ENCODE measurements around the gene EFNB2. TPM values are rescaled to one million over a fixed set of nuclear protein-coding genes. Genes with fewer than 3 reads are reported as not detected.

The EFNB2 gene
- total and polyA plus RNA-seq, 12 donors, result 5.2 to 21.4 (median 12.6) TPM

- no peaks in the 10 kb centered on the region for H3K4me1 ChIP-seq (replicated peaks in 1 of 2)
- H3K27ac ChIP-seq, result no peak overlapping the region
- no peak for DNase-seq
- WGBS, 4 donors, result 73 to 80% (median 77%) methylated on average over 8 of the region's 8 CpGs
- no peaks in the 10 kb centered on the region for H3K36me3 ChIP-seq (replicated peaks in 1 of 2)
- intact Hi-C loops (cut with DNase I), result no loop called here
- no peak for TF ChIP-seq POLR2A (IDR thresholded peaks at IDR 0.05)
- TF ChIP-seq CTCF (IDR thresholded peaks at IDR 0.05), result no peak
- H3K9me3 ChIP-seq (replicated peaks in 1 of 3), result no peaks in the 10 kb centered on the region
- no peak overlapping the region for H3K4me3 ChIP-seq
- H3K27me3 ChIP-seq, result no peaks in the 10 kb centered on the region
Measured at GRCh38 chr13:106513025-106513983, 22.2 kb downstream of the EFNB2 start.

- Histone ChIP-seq H3K27ac (no peak overlapping the region), H3K9me3 (replicated peaks in 1 of 3) (no peaks in the 10 kb centered on the region), H3K4me1 (replicated peaks in 1 of 2) (no peaks in the 10 kb centered on the region), H3K36me3 (replicated peaks in 1 of 2) (no peaks in the 10 kb centered on the region), H3K27me3 (no peaks in the 10 kb centered on the region), H3K4me3 (no peak overlapping the region)
- TF ChIP-seq POLR2A (IDR thresholded peaks at IDR 0.05), result no peak
- no peak for TF ChIP-seq CTCF (IDR thresholded peaks at IDR 0.05)
- DNase-seq, result no peak
- intact Hi-C loops (cut with DNase I), result no loop called here
- 67 to 78% (median 72%) methylated on average over 11 of the region's 11 CpGs for WGBS, 4 donors
Measured at GRCh38 chr13:106507560-106508274, 27.7 kb downstream of the EFNB2 start.

DNA sequence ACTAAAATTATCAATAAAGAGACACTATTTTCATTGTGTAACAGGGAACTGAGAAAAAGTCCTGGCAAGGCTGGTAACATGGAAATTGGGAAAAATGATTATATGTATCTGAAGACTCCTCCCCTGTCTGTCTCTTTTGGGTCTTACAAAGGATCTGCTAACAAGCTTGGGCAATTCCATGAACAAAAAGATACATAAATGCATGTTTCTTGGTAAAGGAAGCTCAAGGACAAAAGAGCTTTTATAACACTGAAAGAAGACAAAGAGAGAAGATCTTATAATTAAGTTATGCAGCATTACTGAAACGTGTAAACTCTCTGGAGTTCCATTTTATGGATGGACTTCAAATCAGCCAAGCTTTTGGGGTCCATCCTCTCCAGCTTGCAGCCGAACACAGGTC lies 29.2 kb downstream of the EFNB2 start:
- Histone ChIP-seq H3K36me3 (replicated peaks in 1 of 2) (no peaks in the 10 kb centered on the region), H3K27ac (no peak overlapping the region), H3K4me3 (no peak overlapping the region), H3K27me3 (no peaks in the 10 kb centered on the region), H3K4me1 (replicated peaks in 1 of 2) (no peaks in the 10 kb centered on the region), H3K9me3 (replicated peaks in 1 of 3) (no peaks in the 10 kb centered on the region)
- DNase-seq, result no peak
- WGBS, 4 donors, result 63 to 83% (median 71%) methylated on average over 2 of the region's 2 CpGs
- intact Hi-C loops (cut with DNase I), result no loop called here
- TF ChIP-seq CTCF (IDR thresholded peaks at IDR 0.05), result no peak
- no peak for TF ChIP-seq POLR2A (IDR thresholded peaks at IDR 0.05)

DNA sequence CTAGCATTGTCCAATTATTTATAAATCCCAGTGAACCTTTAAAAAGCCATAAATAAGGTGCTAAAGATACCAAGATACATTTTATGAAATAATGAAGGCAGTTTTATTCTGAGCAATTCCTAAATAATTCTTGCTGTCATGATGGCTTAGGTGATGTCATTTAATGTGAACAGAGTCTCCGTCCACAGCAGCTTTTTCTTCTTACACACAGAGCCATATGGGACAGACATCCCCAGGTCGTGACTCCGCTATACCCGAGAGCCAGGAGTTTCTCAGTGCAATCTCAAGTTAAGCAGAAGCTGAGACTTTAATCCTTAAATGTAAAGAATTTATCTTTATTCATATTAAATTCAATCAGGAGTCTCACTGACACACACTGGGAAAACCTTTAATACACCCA lies 29.7 kb downstream of the EFNB2 start:
- no peak overlapping the region for H3K27ac ChIP-seq

More for the DNA sequence above, 29.7 kb downstream of the EFNB2 start:
- 84 to 88% (median 85%) methylated on average over 4 of the region's 4 CpGs for WGBS, 4 donors
- Histone ChIP-seq H3K36me3 (replicated peaks in 1 of 2) (no peaks in the 10 kb centered on the region), H3K9me3 (replicated peaks in 1 of 3) (no peaks in the 10 kb centered on the region), H3K27me3 (no peaks in the 10 kb centered on the region), H3K4me3 (no peak overlapping the region), H3K4me1 (replicated peaks in 1 of 2) (no peaks in the 10 kb centered on the region)
- TF ChIP-seq CTCF (IDR thresholded peaks at IDR 0.05) (no peak), POLR2A (IDR thresholded peaks at IDR 0.05) (no peak)
- intact Hi-C loops (cut with DNase I), result no loop called here
- DNase-seq, result no peak

Data from adrenal gland (tissue), 12 donors.